Spleen (tissue), 7 donors: ENCODE data around the gene B2M.
"Not testable (repeated sequence)": the region's sequence is repeated elsewhere in the genome, so short reads cannot be mapped to it uniquely, and the experiment has no call there.

Source experiments
- CTCF ChIP-seq, 11 experiments: fragments of 200-600 bp in 7 of 11; fragments of 450-650 bp in 4 of 11; sonication (generic) in 4 of 11; IDR thresholded peaks in 8 of 11; conservative IDR thresholded peaks in 3 of 11; 1 replicate in 7 of 11; 2 replicates in 4 of 11; pipeline versions ENCODE4 v1.4.0 to v1.8.0; 2016 to 2021; ENCODE audit warnings: antibody characterized with exemption in 11 of 11, inconsistent platforms in 4 of 11, mild to moderate bottlenecking in 1 of 11
- POLR2A ChIP-seq, 3 donors: fragments of 450-650 bp; IDR thresholded peaks; one replicate each; pipeline ENCODE4 v1.5.1; 2017; ENCODE audit warnings: antibody characterized with exemption in 3 of 3, mild to moderate bottlenecking in 1 of 3
- POLR2AphosphoS5 ChIP-seq, 3 donors: sonication (generic); formaldehyde crosslinking; IDR thresholded peaks; one replicate each; pipeline ENCODE4 v1.5.1; 2017; ENCODE audit warnings: antibody characterized with exemption in 3 of 3
- donor health status: DM: no; HTN: no; CAD: no; lungs with moderate emphysema.
- donor health status: DM: no; HTN: no; CAD: no.
- donor health status: DM: no; HTN: no; CAD: no.

- TF ChIP-seq POLR2A (IDR thresholded peaks at IDR 0.05); CTCF (IDR thresholded peaks at IDR 0.05 in 8 of 11, conservative IDR thresholded peaks at IDR 0.05 in 3 of 11); POLR2AphosphoS5 (IDR thresholded peaks at IDR 0.05): not testable (repeated sequence)
Observed at GRCh38 chr15:44743454-44743853, 32.1 kb downstream of the B2M start.
